OCI-LY1 (cell line): ENCODE results near the gene HAUS7.

Experiments
- H2AFZ ChIP-seq: fragments of 200-600 bp; sonication (generic), shearing (Covaris generic); 2 replicates; pipeline ENCODE4 v1.6.0; 2014; ENCODE audit warnings: antibody characterized with exemption, mild to moderate bottlenecking, low read length
- H3F3A ChIP-seq: fragments of 200-600 bp; sonication (generic), shearing (Covaris generic); 2 replicates; pipeline ENCODE4 v1.6.0; 2014; ENCODE audit warnings: mild to moderate bottlenecking, antibody characterized with exemption, low read length, moderate library complexity; ENCODE audit not compliant: insufficient read depth
- H3K27ac ChIP-seq: fragments of 200-600 bp; sonication (generic); 2 replicates; pipeline ENCODE4 v1.5.1; 2014; ENCODE audit warnings: low read length, mixed run types, mild to moderate bottlenecking, low read depth; ENCODE audit not compliant: poor library complexity, severe bottlenecking
- H3K27me3 ChIP-seq: fragments of 200-600 bp; sonication (generic); 2 replicates; pipeline ENCODE4 v1.6.0; 2014; ENCODE audit warnings: antibody characterized with exemption, mild to moderate bottlenecking, low read length, moderate library complexity; ENCODE audit not compliant: insufficient read depth
- H3K36me3 ChIP-seq: fragments of 200-600 bp; sonication (generic); 2 replicates; pipeline ENCODE4 v1.6.1; 2014; ENCODE audit warnings: mild to moderate bottlenecking, antibody characterized with exemption, low read length, moderate library complexity, mixed read lengths; ENCODE audit not compliant: insufficient read depth
- H3K4me1 ChIP-seq: fragments of 200-600 bp; sonication (generic); 2 replicates; pipeline ENCODE4 v1.5.1; 2014; ENCODE audit warnings: mild to moderate bottlenecking, low read length, moderate library complexity; ENCODE audit not compliant: insufficient read depth, severe bottlenecking
- H3K4me2 ChIP-seq: fragments of 200-600 bp; sonication (generic), shearing (Covaris generic); 2 replicates; pipeline ENCODE4 v1.6.1; 2014; ENCODE audit warnings: low read length
- H3K4me3 ChIP-seq: fragments of 200-600 bp; sonication (generic); 2 replicates; pipeline ENCODE4 v1.5.1; 2014; ENCODE audit warnings: low read length, low read depth, mild to moderate bottlenecking, mixed read lengths; ENCODE audit not compliant: poor library complexity, severe bottlenecking
- H3K79me2 ChIP-seq: fragments of 200-600 bp; shearing (Covaris generic); 2 replicates; pipeline ENCODE4 v1.6.1; 2016; ENCODE audit warnings: mixed run types, low read length, mixed read lengths; ENCODE audit not compliant: insufficient read depth
- H3K9ac ChIP-seq: fragments of 200-600 bp; sonication (generic), shearing (Covaris generic); 2 replicates; pipeline ENCODE4 v1.6.1; 2014; ENCODE audit warnings: mild to moderate bottlenecking, low read length, mixed read lengths
- H3K9me2 ChIP-seq: fragments of 200-600 bp; sonication (generic), shearing (Covaris generic); 2 replicates; pipeline ENCODE4 v1.6.1; 2014; ENCODE audit warnings: low read depth, mild to moderate bottlenecking, low read length, mixed read lengths
- H3K9me3 ChIP-seq: fragments of 200-600 bp; shearing (Covaris generic); 2 replicates; pipeline ENCODE4 v1.6.1; 2014; ENCODE audit warnings: low read length, mixed read lengths
- H4K20me1 ChIP-seq: fragments of 200-600 bp; sonication (generic), shearing (Covaris generic); 2 replicates; pipeline ENCODE4 v1.6.0; 2016; ENCODE audit warnings: mild to moderate bottlenecking, low read length; ENCODE audit not compliant: insufficient read depth
- EZH2 ChIP-seq: fragments of 200-600 bp; sonication (generic), shearing (Covaris generic); IDR thresholded peaks from 2 replicates; pipeline ENCODE4 v1.8.0; 2017; ENCODE audit warnings: borderline replicate concordance, mixed run types, mild to moderate bottlenecking, antibody characterized with exemption, low read length, moderate library complexity, mixed read lengths
- TF ChIP-seq, protein P1 (sequence below): fragments of 200-600 bp; sonication (generic), shearing (Covaris generic); IDR thresholded peaks from 2 replicates; pipeline ENCODE4 v1.5.1; 2017; ENCODE audit warnings: mild to moderate bottlenecking, antibody characterized with exemption, low read length, moderate library complexity, mixed read lengths

Gene HAUS7

DNA sequence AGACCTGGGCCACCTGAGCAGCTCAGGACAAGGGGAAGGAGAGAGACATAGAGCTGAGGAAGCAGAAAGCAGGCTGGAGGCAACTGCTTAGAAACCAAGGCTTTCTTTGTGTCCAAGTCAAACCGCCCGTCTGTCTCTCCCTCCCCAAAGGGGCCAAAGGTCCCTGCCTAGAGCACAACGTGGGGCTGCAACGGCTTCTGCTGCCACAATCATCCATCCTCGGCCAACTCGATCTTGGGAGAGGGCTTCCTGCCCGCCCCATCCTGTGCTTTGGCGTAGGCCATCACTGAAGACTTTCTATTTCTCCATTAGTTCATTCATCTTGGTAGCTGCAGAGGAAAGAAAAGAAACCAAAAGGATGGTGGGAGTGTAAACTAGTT is 22.8 kb downstream of the HAUS7 start:
- no peaks in the 10 kb centered on the region for H3K79me2 ChIP-seq
- H2AFZ ChIP-seq, result no peak overlapping the region
- no peak overlapping the region for H3K27ac ChIP-seq
- H3K9me2 ChIP-seq, result no peaks in the 10 kb centered on the region
- no peak for TF ChIP-seq EZH2
- TF ChIP-seq, protein P1, sequence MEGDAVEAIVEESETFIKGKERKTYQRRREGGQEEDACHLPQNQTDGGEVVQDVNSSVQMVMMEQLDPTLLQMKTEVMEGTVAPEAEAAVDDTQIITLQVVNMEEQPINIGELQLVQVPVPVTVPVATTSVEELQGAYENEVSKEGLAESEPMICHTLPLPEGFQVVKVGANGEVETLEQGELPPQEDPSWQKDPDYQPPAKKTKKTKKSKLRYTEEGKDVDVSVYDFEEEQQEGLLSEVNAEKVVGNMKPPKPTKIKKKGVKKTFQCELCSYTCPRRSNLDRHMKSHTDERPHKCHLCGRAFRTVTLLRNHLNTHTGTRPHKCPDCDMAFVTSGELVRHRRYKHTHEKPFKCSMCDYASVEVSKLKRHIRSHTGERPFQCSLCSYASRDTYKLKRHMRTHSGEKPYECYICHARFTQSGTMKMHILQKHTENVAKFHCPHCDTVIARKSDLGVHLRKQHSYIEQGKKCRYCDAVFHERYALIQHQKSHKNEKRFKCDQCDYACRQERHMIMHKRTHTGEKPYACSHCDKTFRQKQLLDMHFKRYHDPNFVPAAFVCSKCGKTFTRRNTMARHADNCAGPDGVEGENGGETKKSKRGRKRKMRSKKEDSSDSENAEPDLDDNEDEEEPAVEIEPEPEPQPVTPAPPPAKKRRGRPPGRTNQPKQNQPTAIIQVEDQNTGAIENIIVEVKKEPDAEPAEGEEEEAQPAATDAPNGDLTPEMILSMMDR, result no peak
- H3F3A ChIP-seq, result no peaks in the 10 kb centered on the region
- no peaks in the 10 kb centered on the region for H3K27me3 ChIP-seq
- no peaks in the 10 kb centered on the region; the same call in 1 of the 2 replicates for H3K36me3 ChIP-seq
- no peaks in the 10 kb centered on the region for H4K20me1 ChIP-seq
- H3K9ac ChIP-seq, result no peak overlapping the region
- H3K9me3 ChIP-seq, result no peaks in the 10 kb centered on the region
- no peak overlapping the region for H3K4me3 ChIP-seq
- no peaks in the 10 kb centered on the region for H3K4me1 ChIP-seq
- no peak overlapping the region for H3K4me2 ChIP-seq

DNA sequence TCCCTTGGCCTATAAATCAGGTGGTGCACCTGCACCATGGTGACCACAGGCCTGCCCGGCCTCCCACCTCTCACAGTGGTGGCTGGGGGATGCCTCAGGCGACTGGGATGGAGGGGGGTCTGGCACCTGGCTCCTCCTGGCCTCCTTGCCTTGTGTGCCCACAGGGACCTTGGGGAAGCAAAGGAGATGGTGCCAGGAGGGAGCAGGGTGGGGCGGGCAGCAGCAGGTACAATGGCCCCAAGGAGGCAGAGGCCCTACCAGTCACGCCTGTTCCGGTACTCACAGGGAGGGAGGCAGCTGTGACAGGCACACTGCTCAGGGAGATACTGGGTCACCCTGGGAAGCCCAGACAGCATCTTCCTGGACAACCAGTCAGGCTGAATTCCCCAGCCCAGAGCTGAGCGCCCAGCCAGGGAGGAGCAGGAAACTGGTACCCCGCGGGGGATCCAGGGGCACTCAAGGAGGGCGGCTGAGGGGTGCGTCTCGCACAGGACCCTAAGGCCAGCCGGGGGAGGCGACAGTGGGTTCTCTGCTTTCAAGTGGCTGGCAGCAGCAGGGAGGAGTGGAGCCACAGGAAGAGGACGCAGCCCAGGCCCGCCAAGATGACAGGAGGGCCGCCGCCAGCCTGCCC is 23.3 kb downstream of the HAUS7 start:
- no peak overlapping the region for H3K4me3 ChIP-seq
- H2AFZ ChIP-seq, result no peak overlapping the region
- H3K9me2 ChIP-seq, result no peaks in the 10 kb centered on the region
- H4K20me1 ChIP-seq, result no peaks in the 10 kb centered on the region
- H3K27me3 ChIP-seq, result no peaks in the 10 kb centered on the region
- H3F3A ChIP-seq, result no peaks in the 10 kb centered on the region
- TF ChIP-seq, protein P1, result no peak
- TF ChIP-seq EZH2, result no peak
- no peaks in the 10 kb centered on the region for H3K79me2 ChIP-seq
- H3K4me2 ChIP-seq, result no peak overlapping the region
- H3K27ac ChIP-seq, result no peak overlapping the region
- H3K9ac ChIP-seq, result no peak overlapping the region
- H3K4me1 ChIP-seq, result no peaks in the 10 kb centered on the region
- H3K9me3 ChIP-seq, result no peaks in the 10 kb centered on the region
- no peaks in the 10 kb centered on the region; the same call in 1 of the 2 replicates for H3K36me3 ChIP-seq

DNA sequence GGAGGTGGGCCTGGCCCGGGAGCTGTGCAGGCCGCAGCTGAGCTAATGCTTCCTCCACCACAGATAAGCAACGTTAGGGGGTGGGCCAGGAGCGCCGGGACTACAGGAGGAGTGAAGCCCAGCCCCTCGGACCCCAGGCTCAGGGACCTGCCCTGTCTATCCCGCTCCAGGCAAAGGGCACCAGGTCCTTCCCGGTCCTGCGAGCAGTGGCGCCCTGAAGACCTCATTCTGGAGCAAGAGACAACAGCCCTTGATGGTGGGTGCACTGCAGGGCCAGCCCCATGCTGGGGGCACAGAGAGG is 23.8 kb downstream of the HAUS7 start:
- Histone ChIP-seq H4K20me1 (no peaks in the 10 kb centered on the region), H3K4me1 (no peaks in the 10 kb centered on the region), H3K4me3 (no peak overlapping the region), H3K9me3 (no peaks in the 10 kb centered on the region), H3K9ac (no peak overlapping the region), H3F3A (no peaks in the 10 kb centered on the region), H2AFZ (no peak overlapping the region), H3K79me2 (no peaks in the 10 kb centered on the region), H3K4me2 (no peak overlapping the region), H3K9me2 (no peaks in the 10 kb centered on the region), H3K27me3 (no peaks in the 10 kb centered on the region), H3K36me3 (no peaks in the 10 kb centered on the region; the same call in 1 of the 2 replicates), H3K27ac (no peak overlapping the region)
- no peak for TF ChIP-seq EZH2
- TF ChIP-seq, protein P1, result no peak
